GM21381 (cell line): Measurements from ENCODE around the gene NDUFAF7.
"Not testable (repeated sequence)": the region's sequence is repeated elsewhere in the genome, so short reads cannot be mapped to it uniquely, and the experiment has no call there.

Experiments
- ATAC-seq: cut with Tn5 transposase; IDR thresholded peaks from one replicate; pipeline ENCODE4 v1.9.1; 2021; ENCODE audit warnings: mild to moderate bottlenecking, moderate library complexity; ENCODE audit not compliant: unreplicated experiment

NDUFAF7 gene, protein sequence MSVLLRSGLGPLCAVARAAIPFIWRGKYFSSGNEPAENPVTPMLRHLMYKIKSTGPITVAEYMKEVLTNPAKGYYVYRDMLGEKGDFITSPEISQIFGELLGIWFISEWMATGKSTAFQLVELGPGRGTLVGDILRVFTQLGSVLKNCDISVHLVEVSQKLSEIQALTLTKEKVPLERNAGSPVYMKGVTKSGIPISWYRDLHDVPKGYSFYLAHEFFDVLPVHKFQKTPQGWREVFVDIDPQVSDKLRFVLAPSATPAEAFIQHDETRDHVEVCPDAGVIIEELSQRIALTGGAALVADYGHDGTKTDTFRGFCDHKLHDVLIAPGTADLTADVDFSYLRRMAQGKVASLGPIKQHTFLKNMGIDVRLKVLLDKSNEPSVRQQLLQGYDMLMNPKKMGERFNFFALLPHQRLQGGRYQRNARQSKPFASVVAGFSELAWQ

DNA sequence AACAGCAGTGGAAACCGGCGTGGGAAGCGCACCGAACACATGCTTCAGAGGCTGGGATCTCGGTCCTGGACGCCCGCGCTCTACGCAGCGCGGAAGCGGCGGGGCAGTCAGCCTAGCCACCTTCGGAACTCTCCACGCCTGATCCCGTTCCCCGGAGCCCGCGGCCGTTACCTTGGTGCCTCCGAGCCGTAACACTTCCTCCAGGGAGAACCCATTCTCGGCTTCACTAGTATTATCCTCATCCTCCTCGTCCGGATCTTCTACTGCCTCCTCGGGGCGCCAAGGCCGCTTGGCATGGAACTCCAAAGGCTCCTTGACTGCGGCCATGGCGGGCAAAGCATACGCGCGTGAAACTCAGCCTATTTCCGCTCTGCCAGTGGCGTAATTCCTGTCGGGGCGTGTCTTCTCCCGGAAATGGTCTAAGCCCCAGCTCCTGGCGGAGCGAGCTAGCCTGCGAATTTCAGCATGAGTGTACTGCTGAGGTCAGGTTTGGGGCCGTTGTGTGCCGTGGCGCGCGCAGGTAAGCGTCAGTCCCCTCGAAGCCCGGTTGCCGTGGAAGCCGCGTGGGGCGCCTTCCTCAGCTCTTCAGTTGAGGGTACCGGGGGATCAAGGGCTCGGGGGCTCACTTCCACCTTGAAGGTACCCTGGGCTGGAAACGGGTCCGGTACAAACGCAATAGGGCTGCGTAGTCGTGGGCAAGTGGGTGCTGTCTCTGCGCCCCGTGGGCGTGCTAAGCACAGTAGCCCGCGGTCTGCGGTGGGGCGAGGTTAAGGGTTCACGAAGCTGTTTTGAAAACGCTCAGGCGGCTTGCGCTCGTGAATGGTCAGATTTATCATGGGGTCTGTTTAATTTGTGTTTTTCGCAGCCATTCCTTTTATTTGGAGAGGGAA, at the start of gene NDUFAF7, which contains the start of gene CEBPZ:
Gene NDUFAF7 (plus strand): TSS at position 418 of the 890 bp plus-strand sequence. CDS start 48 bp downstream, at position 466.
Gene CEBPZ (minus strand): TSS at position 356 of the 890 bp plus-strand sequence. CDS start 29 bp downstream, at position 327.
- peak; percentile 95 for ATAC-seq

DNA sequence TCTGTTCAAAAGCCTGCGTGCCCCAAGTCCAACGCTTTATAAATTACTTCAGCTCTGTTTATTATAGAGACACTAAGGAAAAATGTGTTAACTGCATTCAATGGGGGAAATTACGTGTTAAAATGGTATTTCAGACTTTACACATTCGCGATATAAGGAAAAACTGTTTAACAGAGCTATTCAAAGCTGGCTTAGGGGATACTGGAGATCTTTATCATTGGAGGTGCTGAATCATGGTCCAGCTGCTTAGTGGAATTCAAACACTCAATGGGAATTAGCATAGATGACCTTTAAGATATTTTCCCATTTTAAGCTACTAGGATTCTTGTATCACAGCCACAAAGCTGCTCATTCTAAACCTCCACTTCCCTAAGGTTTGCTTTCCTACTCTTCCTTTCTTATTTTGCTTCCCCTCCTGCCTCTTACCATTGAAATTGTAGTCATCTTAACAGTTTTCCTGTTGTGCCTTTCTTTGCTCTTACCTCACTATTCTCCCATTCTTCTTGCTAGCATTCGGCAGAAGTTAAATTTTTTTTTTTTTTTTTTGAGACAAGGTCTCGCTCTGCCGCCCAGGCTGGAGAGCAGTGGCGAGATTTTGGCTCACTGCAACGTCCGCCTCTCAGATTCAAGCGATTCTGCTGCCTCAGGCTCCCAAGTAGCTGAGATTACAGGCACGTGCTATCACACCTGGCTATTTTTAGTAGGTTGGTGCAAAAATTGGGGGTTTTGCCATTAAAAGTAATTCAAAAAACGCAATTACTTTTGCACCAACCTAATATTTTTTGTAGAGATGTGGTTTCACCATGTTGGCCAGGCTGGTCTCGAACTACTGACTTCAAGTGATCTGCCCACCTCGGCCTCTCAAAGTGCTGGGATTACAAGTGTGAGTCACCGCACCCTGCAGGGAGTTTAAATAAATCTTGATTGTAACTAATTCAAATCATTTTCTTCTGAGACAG, 49.5 kb upstream of the NDUFAF7 start:
- ATAC-seq: no peak

DNA sequence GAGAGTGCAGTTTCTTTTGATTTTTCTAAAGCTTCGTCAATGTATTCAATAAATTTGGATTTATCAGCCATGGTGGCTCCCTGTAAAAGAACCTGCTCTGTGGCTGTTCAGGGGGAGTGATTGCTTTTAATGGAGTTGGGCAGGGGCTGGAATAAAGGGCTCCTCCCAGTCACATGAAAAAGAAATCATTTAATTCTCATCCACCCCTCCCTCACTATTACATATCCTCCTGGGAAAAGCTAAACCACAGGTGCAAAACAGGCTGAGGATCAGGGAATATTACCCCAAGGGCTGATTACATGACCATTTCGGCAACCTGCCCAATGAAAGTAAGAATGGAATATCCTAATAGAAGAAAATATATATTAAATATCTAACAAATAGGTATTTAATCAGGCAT, 42.9 kb upstream of the NDUFAF7 start, which contains the start of gene SULT6B1:
Gene SULT6B1 (minus strand): TSS at position 101 of the 400 bp plus-strand sequence. CDS start 30 bp downstream, at position 71.
- no peak for ATAC-seq

DNA sequence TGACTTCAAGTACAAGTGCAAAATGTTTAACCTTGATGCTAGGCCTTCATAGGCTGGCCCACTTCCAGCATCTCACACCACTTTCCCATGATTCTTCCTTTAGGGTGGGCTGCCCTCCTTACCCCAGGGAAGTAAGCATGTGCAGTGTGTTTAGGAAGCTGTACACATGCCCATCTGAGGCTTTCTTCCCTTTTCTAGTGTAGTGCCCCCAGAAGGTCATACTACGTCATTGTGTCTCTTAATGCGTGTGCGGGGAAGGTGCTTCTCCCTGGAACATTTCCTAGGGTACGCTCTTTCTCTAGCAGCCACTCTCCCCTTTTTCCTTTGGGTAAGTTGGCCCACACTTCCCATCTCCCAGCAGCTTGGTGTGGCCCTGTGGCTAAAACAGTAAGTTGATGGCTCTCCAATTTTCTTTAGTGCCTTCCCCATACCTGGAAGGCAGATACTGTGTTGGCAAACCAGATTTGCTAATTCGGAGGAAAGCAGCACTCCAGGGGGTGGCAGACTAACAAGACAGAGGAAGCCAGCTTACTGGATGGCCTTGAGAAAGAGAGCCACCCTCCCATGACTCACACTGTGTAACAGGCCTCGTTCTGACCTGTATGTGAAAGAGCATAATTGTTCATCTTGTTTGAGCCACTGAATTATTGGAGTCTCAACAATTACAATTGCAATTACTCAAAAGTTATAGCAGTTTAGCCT, 41.9 kb upstream of the NDUFAF7 start:
- ATAC-seq: no peak

DNA sequence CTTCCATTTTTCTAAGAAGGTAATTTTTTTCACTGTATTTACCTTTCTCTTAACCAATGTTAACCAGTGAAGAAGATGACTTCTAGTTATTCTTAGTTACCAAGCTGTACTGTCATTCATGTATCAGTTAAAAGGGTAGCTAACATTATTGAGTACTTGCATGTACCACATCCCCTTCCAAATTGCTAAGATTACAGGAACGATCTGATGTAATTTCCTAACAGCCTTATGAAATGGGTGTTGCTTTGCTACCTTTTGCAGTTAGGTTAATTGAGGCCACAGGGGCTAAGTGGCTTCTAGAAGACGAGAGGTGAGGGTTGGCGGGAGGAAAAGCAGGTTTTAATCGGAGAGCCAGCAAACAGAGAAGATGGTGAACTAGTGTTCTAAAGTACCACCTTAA, 41.2 kb upstream of the NDUFAF7 start:
- no peak for ATAC-seq

DNA sequence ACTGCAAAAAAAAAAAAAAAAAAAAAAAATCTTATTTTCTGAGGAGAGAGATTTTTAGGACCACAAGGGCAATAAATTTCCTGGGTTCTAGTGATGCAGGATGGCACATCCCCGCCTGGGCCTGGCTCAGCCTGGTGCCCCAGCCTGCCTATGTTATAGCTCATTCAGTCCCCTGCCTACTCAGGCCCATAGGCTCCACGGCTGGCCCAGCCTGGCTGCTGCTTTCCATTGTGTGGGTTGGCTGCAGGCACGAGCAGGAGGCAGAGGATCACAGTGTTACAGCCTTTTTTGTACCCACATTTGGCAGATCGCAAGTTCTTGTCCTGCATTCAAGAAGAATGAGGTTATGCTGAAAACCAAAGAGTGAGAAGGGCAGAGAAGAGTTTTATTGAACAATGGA, 40.2 kb upstream of the NDUFAF7 start:
- ATAC-seq: no peak

DNA sequence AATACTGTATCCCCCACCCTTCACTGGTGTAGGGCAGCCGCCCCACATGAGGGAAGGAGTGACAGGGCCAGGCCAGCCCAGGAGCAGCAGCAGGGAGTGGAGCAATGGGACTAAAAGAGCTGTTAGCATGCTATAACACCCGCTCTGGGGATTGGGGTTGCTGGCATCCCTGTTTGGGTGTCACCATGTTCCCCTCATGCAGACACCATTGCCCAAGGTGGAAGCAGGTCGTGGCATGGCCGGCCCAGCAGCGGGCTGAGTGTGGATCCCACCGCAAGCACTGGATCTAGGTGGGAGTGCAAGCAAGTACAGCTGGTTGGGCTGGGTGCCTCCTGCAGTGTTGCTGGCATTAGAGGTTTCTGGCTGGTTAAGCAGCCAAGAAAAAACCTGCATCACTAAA, 39.7 kb upstream of the NDUFAF7 start:
- ATAC-seq: no peak

DNA sequence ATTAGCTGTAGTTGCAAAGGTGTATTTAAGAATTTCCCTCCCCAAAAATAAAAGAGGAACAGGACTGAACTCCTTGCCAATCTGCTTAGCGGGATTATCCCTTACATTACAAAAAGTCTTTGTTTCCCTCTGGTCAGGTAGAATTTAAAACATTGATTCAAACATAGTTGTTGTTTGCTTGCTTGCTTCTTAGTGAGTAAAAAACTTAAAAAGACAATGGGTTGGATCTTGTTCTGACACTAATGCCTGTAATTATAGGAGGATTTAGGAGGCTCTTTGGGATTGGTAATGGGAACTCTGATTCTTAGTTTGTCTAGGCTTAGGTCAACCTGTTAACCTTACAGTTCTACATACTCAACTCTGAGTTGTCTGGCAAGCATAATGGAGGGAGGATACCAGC, 38.9 kb upstream of the NDUFAF7 start:
- no peak for ATAC-seq

DNA sequence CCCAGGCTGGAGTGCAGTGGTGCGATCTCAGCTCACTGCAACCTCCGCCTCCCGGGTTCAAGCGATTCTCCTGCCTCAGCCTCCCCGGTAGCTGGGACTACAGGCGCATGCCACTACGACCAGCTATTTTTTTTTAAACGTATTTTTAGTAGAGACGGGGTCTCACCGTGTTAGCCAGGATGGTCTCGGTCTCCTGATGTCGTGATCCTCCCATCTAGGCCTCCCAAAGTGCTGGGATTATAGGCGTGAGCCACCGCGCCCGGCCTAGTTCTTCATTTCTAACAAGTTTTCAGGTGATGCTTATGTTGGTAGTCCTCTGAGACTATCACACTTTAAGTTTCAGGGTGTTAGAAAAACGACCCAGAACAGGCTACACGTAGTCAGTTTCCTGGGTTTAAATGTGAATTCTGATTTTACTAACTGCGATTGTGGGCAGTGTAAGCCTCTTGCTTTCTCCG, 35.6 kb upstream of the NDUFAF7 start:
- ATAC-seq: not testable (repeated sequence)

DNA sequence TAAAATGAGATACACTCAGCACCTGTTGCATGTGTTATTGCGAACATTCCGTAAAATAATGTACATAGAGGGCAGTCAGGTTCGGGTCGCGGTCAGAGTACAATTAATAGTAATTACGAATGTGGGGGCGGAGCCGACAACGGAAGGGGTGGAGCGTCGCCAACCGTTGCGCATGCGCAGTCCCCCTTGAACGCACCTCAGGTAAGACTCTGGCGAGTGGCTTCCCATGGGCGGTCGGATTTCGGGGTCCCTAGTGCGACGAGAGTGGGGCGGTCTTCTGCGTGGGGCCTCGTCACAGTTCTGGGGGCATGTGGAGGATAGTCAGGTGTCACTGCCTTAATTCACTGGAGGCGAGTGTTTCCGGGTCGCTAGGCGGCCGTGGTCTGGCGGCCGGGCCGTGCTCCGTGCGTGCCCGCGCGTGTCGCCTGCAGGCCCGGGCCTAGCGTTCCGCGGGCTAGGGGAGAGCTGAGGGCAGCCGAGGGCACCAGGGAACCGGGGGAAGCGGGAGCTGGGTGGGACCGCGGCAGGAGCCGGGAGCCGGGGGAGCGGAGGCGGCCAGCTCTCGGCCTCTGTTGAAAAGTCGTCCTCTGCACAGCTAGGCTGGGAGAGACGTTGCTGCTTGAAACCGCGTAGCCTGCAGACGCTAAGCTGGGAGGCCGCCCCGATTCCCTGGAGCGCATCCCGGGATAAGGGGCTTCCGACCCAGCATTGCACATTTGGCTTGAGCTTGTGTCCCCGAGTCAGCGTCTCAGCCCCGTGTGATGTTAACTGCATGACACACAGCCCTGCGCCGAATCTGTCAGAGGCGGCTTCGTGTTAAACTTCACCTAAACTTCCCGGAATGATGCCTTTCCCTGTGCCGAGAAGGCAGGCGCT, 34.9 kb upstream of the NDUFAF7 start, which contains the start of gene CEBPZOS:
Gene CEBPZOS (plus strand): TSS at position 177 of the 876 bp plus-strand sequence. CDS start 3,209 bp downstream, outside the sequence.
- peak; percentile 74 for ATAC-seq

DNA sequence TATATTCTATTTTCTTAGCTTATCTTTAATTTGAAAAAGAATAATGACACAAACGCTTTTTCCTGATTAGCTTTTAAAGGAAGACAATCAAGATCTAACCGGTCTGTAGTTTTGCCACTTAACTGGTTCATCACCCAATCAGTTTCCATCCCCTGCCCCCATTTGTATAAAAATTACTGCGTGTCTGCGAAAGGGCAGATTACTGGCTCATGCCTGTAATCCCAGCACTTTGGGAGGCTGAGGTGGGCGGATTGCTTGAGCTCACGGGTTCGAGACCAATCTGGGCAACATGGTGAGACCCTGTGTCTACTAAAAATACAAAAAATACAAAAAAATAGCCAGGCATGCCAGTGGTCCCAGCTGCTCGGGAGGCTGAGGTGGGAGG, 32.8 kb upstream of the NDUFAF7 start:
- no peak for ATAC-seq

DNA sequence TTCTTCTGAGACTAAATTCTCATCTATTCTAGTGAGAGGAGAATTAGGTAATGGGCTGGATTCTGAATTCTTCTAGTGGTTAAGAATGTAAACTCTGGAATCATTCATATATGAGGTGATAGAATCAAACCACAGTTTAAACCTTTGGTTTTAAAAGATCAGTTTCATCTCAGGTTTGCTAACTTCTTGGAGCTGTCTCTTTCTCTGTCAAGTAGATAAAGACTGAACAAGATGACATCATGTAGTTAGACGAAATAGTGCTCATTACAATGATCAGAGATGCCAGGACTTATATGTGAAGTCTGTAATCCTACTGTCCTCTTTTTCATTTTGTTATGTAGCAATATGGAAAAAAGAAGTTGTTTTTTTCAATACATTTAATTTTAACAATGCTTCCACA, 30.2 kb upstream of the NDUFAF7 start:
- no peak for ATAC-seq

DNA sequence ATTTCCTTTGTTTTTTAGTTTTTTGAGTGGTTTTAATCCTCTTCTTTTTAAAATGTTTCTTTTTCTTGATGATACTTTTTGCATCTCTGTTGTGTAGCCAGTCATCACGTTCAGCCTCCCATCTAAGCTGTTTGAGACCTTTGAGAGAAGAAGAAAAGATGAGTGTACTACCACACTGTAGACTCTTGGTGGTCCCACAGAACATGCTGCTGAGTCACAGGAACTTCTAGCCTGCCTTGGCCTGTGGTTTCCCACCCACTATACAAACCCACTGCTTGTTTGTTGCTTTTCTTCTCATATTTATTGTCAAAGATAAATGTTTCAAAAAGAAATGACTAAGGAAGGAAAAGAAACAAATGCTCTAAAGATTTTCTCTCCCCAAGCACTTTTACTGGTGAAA, 29.7 kb upstream of the NDUFAF7 start:
- ATAC-seq: no peak

DNA sequence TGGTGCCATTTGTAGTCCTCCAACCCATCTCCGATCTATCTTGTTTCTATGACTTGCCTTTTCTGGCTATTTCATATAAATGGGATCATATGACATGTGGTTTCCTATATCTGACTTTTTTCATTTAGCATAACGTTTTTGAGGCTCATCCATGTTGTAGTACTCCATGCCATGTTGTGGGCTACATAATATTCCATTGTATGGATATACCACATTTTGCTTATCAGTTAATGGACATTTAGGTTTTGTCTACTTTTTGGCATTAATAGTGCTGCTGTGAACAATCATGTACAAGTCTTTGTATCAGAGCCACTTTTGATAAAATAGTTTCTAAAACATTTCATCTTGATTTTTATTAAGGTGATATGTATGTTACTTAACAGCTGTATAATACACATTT, 27.8 kb upstream of the NDUFAF7 start:
- no peak for ATAC-seq

DNA sequence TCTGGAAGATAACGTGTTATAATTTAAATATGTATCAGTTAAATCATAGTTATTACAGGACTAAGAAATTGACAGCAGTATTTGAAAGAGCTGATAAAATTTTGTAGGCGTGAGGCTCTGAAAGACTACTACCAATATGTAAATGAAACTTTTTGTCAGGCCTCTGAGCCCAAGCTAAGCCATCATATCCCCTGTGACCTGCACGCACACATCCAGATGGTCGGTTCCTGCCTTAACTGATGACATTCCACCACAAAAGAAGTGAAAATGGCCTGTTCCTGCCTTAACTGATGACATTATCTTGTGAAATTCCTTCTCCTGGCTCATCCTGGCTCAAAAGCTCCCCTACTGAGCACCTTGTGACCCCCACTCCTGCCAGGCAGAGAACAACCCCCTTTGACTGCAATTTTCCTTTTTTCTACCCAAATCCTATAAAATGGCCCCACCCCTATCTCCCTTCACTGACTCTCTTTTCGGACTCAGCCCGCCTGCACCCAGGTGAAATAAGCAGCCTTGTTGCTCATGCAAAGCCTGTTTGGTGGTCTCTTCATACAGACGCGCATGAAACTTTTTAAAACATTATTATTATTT, 26.3 kb upstream of the NDUFAF7 start:
- ATAC-seq: not testable (repeated sequence)

DNA sequence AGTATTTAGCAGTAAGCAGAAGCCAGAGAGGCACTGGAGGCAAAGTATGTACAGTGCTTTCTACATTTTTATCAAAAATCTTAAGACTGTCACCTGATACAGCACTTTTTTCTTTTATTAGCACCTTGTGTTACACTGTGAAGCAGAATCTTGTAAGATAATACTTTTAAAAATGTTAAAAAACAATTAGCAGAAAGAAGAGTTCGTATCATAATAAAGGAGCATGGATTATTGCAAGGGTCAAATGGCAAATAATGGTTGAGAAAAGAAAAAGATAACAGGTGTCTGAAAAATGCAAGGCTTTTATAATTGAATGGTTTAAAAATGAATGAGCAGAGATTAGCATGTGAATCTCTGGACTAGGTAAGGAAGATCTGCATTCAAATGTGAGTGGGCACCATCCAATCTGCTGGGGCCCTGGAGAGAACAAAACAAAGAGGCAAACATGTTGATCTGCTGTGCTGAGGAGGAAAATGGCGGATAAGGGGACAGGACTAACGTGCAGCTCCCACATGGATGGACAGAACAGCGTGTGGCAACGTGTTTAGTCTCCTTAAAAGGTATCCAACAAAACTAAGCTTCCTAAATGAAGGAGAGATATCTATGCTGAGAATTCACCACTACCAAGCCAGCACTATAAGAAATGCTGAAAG, 25.6 kb upstream of the NDUFAF7 start:
- no peak for ATAC-seq

DNA sequence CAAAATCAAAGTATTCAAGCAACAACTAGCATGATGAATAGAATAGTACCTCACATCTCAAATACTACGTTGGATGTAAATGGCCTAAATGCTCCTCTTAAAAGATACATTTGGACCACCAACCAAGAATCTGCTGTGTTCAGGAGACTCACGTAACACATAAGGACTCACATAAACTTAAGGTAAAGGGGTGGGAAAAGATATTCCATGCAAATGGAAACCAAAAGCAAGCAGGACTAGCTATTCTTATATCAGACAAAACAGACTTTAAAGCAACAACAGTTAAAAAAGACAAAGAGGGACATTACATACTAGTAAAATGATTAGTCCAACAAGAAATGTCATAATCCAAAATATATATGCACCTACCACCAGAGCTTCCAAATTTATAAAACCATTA, 24.7 kb upstream of the NDUFAF7 start:
- not testable (repeated sequence) for ATAC-seq

DNA sequence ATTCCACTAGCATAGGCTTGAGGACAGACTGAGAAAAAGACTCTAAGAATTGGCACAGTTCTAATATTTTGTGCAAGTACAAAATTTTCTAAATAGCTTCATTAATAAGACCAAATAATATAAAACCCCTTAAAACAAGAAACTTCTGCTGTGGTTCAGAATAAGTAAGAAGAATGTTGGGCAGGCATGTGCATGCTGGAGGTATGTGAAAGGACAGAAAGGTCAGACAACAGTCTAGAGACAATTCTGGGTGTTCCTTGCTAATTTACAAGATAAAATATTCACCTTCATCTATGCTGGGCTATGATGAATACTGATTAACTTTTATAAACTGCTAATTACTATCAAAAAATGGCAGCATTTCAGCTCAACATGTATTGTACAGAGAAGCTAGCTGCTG, 20.2 kb upstream of the NDUFAF7 start:
- no peak for ATAC-seq
